SJSA1 (cell line): ENCODE measurements around the gene CTBP1. TPM values are rescaled to one million over a fixed set of nuclear protein-coding genes. Genes with fewer than 3 reads are reported as not detected.
A peak's percentile ranks its signal among the peaks of the same experiment; 100 is the strongest.

Source experiments
- DNase-seq, 2 experiments: peaks; one replicate each; pipeline ENCODE4 v3.0.0-alpha.2; 2015 to 2020; ENCODE audit warnings: low spot score in 2 of 2, low read depth in 1 of 2
- H3K27ac ChIP-seq: fragments of 250-450 bp; sonication (Bioruptor Pico); 2 replicates; pipeline ENCODE4 v1.5.1; 2020; ENCODE audit warnings: mild to moderate bottlenecking, moderate library complexity
- H3K27me3 ChIP-seq: fragments of 250-450 bp; sonication (Bioruptor Pico); replicated peaks from 2 replicates; pipeline ENCODE4 v1.5.1; 2020; ENCODE audit warnings: mild to moderate bottlenecking, moderate library complexity
- H3K36me3 ChIP-seq: fragments of 250-450 bp; sonication (Bioruptor Pico); 2 replicates; pipeline ENCODE4 v1.5.1; 2020; ENCODE audit warnings: mild to moderate bottlenecking
- H3K4me1 ChIP-seq: fragments of 250-450 bp; sonication (Bioruptor Pico); replicated peaks from 2 replicates; pipeline ENCODE4 v1.6.1; 2021; ENCODE audit warnings: mild to moderate bottlenecking
- H3K4me3 ChIP-seq: fragments of 250-450 bp; sonication (Bioruptor Pico); 2 replicates; pipeline ENCODE4 v1.5.1; 2020; ENCODE audit warnings: mild to moderate bottlenecking
- H3K9me3 ChIP-seq: fragments of 250-450 bp; sonication (Bioruptor Pico); replicated peaks from 2 replicates; pipeline ENCODE4 v1.5.1; 2020; ENCODE audit warnings: mild to moderate bottlenecking
- total RNA-seq: library from RNA; depleted of rRNA; stranded (reverse); fragments of >200 nt; shearing (Covaris generic); gene quantifications from 2 replicates; pipeline ENCODE4 v1.2.3, GENCODE V29; 2014

CTBP1 gene
- total RNA-seq, 1 experiment from 2014 or later = 89.3 TPM

- H3K27me3 ChIP-seq = no peaks in the 10 kb centered on the region
- no peak overlapping the region for H3K27ac ChIP-seq
- no peaks in the 10 kb centered on the region; the same call in 1 of the 2 replicates for H3K4me1 ChIP-seq
- H3K9me3 ChIP-seq = no peaks in the 10 kb centered on the region
- H3K4me3 ChIP-seq = no peak overlapping the region
- H3K36me3 ChIP-seq = no peaks in the 10 kb centered on the region
- DNase-seq = no peak
These were observed 41.8 kb downstream of the CTBP1 start for GRCh38 chr4:1207157-1207470.

GRCh38 chr4:1206299-1207156 is 42.4 kb downstream of the CTBP1 start:
- Histone ChIP-seq H3K4me1 (no peaks in the 10 kb centered on the region; the same call in 1 of the 2 replicates), H3K27ac (no peak overlapping the region), H3K27me3 (no peaks in the 10 kb centered on the region), H3K9me3 (no peaks in the 10 kb centered on the region), H3K4me3 (no peak overlapping the region), H3K36me3 (no peaks in the 10 kb centered on the region)
- peak in 1 of 2 experiments; percentile 16 for DNase-seq

- Histone ChIP-seq H3K4me3 (no peak overlapping the region), H3K4me1 (peaks cover 2% of the 10 kb centered on the region), H3K27ac (no peak overlapping the region), H3K27me3 (no peaks in the 10 kb centered on the region), H3K36me3 (no peaks in the 10 kb centered on the region), H3K9me3 (no peaks in the 10 kb centered on the region)
- peak in 1 of 2 experiments; percentile 25 for DNase-seq
These were observed 43.2 kb downstream of the CTBP1 start for GRCh38 chr4:1205586-1206298.

- H3K4me1 ChIP-seq = peaks cover 10% of the 10 kb centered on the region
- DNase-seq = peak in 1 of 2 experiments; percentile 30
- no peak overlapping the region for H3K4me3 ChIP-seq
- H3K9me3 ChIP-seq = no peaks in the 10 kb centered on the region
- H3K27me3 ChIP-seq = no peaks in the 10 kb centered on the region
- no peak overlapping the region for H3K27ac ChIP-seq
- H3K36me3 ChIP-seq = no peaks in the 10 kb centered on the region
These were observed 43.9 kb downstream of the CTBP1 start for GRCh38 chr4:1204828-1205585.

GRCh38 chr4:1204286-1204827 is 44.6 kb downstream of the CTBP1 start:
- Histone ChIP-seq H3K4me1 (peaks cover 10% of the 10 kb centered on the region), H3K4me3 (no peak overlapping the region), H3K36me3 (no peaks in the 10 kb centered on the region), H3K27ac (no peak overlapping the region), H3K27me3 (no peaks in the 10 kb centered on the region), H3K9me3 (no peaks in the 10 kb centered on the region)
- DNase-seq = no peak

GRCh38 chr4:1203026-1203616 is 45.8 kb downstream of the CTBP1 start:
- no peaks in the 10 kb centered on the region for H3K36me3 ChIP-seq
- H3K27me3 ChIP-seq = no peaks in the 10 kb centered on the region
- H3K27ac ChIP-seq = no peak overlapping the region
- no peaks in the 10 kb centered on the region for H3K9me3 ChIP-seq
- H3K4me1 ChIP-seq = peaks cover 10% of the 10 kb centered on the region
- H3K4me3 ChIP-seq = no peak overlapping the region
- DNase-seq = no peak

- no peak for DNase-seq
- Histone ChIP-seq H3K4me1 (peaks cover 10% of the 10 kb centered on the region), H3K4me3 (no peak overlapping the region), H3K36me3 (no peaks in the 10 kb centered on the region), H3K27ac (no peak overlapping the region), H3K27me3 (no peaks in the 10 kb centered on the region), H3K9me3 (no peaks in the 10 kb centered on the region)
These were observed 46.4 kb downstream of the CTBP1 start for GRCh38 chr4:1202526-1203011.

- no peaks in the 10 kb centered on the region for H3K36me3 ChIP-seq
- no peaks in the 10 kb centered on the region for H3K9me3 ChIP-seq
- H3K27ac ChIP-seq = no peak overlapping the region
- H3K27me3 ChIP-seq = no peaks in the 10 kb centered on the region
- H3K4me1 ChIP-seq = peaks cover 10% of the 10 kb centered on the region
- no peak for DNase-seq
- no peak overlapping the region for H3K4me3 ChIP-seq
These were observed 46.9 kb downstream of the CTBP1 start for GRCh38 chr4:1201851-1202525.

- H3K27ac ChIP-seq = no peak overlapping the region
- no peaks in the 10 kb centered on the region for H3K27me3 ChIP-seq
- peaks cover 10% of the 10 kb centered on the region for H3K4me1 ChIP-seq
- H3K4me3 ChIP-seq = no peak overlapping the region
- H3K36me3 ChIP-seq = no peaks in the 10 kb centered on the region
- peak; percentile 26 to 65 for DNase-seq
- no peaks in the 10 kb centered on the region for H3K9me3 ChIP-seq
These were observed 48.4 kb downstream of the CTBP1 start for GRCh38 chr4:1200425-1201035.

- Histone ChIP-seq H3K4me1 (peaks cover 10% of the 10 kb centered on the region), H3K36me3 (no peaks in the 10 kb centered on the region), H3K27me3 (no peaks in the 10 kb centered on the region), H3K27ac (no peak overlapping the region), H3K4me3 (no peak overlapping the region), H3K9me3 (no peaks in the 10 kb centered on the region)
- peak in 1 of 2 experiments; percentile 25 for DNase-seq
These were observed 49.2 kb downstream of the CTBP1 start for GRCh38 chr4:1199556-1200331.

- no peak for DNase-seq
- H3K4me1 ChIP-seq = peaks cover 18% of the 10 kb centered on the region
- H3K27ac ChIP-seq = no peak overlapping the region
- H3K9me3 ChIP-seq = no peaks in the 10 kb centered on the region
- no peaks in the 10 kb centered on the region for H3K27me3 ChIP-seq
- H3K36me3 ChIP-seq = no peaks in the 10 kb centered on the region
- no peak overlapping the region for H3K4me3 ChIP-seq
These were observed 50.7 kb downstream of the CTBP1 start for GRCh38 chr4:1198098-1198844.
